ENCODE results near the gene KASH5. TPM values are rescaled to one million over a fixed set of nuclear protein-coding genes. Genes with fewer than 3 reads are reported as not detected.

The KASH5 gene
- total and polyA plus RNA-seq, 2 donors (not counting 1 experiment from before 2014, with no cell fraction given) = 0.67 to 0.74 TPM

DNA sequence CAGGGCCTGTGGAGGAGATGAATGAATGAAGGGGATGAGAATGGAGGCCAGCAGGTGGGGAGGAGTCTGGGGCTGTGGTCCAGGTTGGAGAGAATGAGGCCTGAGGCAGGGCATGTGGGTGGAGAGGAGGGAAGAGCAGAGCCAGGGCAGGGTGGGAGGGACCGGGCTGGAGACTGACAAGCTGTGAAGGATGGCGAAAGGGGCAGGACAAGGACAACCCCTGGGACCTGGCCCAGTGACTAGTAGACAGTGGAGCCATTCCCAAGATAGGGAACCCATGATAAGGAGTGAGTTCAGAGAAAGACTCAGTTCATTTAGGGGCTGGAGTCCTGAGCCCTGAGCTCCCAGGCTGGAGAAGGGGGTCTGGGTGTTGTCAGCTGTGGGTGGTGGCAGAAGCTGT lies 32.2 kb downstream of the KASH5 start:
- peaks cover 0 to 26% (median 0%) of the 10 kb centered on the region in 3 donors for H3K9me3 ChIP-seq (ENCODE audit: control extremely low read depth in 1 of 3, control insufficient read depth in 2 of 3, insufficient read depth in 1 of 3, low read length in 2 of 3)
- H3K36me3 ChIP-seq (replicated peaks in 1 of 2; ENCODE audit: control extremely low read depth in 1 of 2, control insufficient read depth in 1 of 2, extremely low read depth in 1 of 2, insufficient read depth in 2 of 2, low read length in 1 of 2) = no peaks in the 10 kb centered on the region
- intact Hi-C loops (cut with micrococcal nuclease) = no loop called here
- 100% methylated on average over 1 of the region's 2 CpGs for WGBS (ENCODE audit: insufficient coverage)
- CTCF ChIA-PET = interaction anchor here (1.5 to 2.1 kb wide), 5 partner anchors 9 to 29 kb away, joined by 3 to 8 read pairs (median 4); no protein-coding TSS in a partner anchor
- Mint-ChIP-seq H3K27me3 (peaks cover 67% of the 10 kb centered on the region), H3K4me1 (peaks cover 42% of the 10 kb centered on the region), H3K9me3 (ENCODE audit: insufficient read depth) (no peaks in the 10 kb centered on the region), H3K27ac (peak overlapping the region; percentile 61), H3K4me3 (peak overlapping the region; percentile 56)
- H2AFZ ChIP-seq (ENCODE audit: insufficient read depth, low read depth, low read length, poor library complexity, severe bottlenecking) = no peak overlapping the region
- TF ChIP-seq, protein P1, sequence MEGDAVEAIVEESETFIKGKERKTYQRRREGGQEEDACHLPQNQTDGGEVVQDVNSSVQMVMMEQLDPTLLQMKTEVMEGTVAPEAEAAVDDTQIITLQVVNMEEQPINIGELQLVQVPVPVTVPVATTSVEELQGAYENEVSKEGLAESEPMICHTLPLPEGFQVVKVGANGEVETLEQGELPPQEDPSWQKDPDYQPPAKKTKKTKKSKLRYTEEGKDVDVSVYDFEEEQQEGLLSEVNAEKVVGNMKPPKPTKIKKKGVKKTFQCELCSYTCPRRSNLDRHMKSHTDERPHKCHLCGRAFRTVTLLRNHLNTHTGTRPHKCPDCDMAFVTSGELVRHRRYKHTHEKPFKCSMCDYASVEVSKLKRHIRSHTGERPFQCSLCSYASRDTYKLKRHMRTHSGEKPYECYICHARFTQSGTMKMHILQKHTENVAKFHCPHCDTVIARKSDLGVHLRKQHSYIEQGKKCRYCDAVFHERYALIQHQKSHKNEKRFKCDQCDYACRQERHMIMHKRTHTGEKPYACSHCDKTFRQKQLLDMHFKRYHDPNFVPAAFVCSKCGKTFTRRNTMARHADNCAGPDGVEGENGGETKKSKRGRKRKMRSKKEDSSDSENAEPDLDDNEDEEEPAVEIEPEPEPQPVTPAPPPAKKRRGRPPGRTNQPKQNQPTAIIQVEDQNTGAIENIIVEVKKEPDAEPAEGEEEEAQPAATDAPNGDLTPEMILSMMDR (IDR thresholded peaks at IDR 0.05) = no peak
- TF ChIP-seq EZH2 (IDR thresholded peaks at IDR 0.05; ENCODE audit: borderline replicate concordance, insufficient read depth, low read depth, low read length, poor library complexity, severe bottlenecking) = no peak
- DNase-seq (no peak), ATAC-seq (ENCODE audit: low read depth) (no peak)
- POLR2A ChIA-PET = interaction anchor here (0.6 kb wide), 1 partner anchor 9 kb away, joined by 3 read pairs; no protein-coding TSS in a partner anchor
- no peak overlapping the region for H3K4me2 ChIP-seq (replicated peaks; ENCODE audit: low read depth, low read length, poor library complexity, severe bottlenecking)
- H3K79me2 ChIP-seq (ENCODE audit: control insufficient read depth, insufficient read depth, low read length) = no peaks in the 10 kb centered on the region
- H3K27me3 ChIP-seq (replicated peaks in 1 of 4; ENCODE audit: control extremely low read depth in 1 of 4, control insufficient read depth in 3 of 4, insufficient read depth in 4 of 4, low read length in 3 of 4) = peaks cover 0 to 88% (median 58%) of the 10 kb centered on the region in 4 experiments
- peaks cover 35 to 43% of the 10 kb centered on the region in 2 donors for H3K4me1 ChIP-seq (ENCODE audit: control insufficient read depth in 2 of 2, insufficient read depth in 2 of 2, low read length in 2 of 2)
- H3K9ac ChIP-seq (ENCODE audit: low read length) = no peak overlapping the region
- H3K27ac ChIP-seq (ENCODE audit: low read length in 2 of 2) = no peak overlapping the region
- H3K4me3 ChIP-seq (ENCODE audit: control extremely low read depth in 1 of 5, extremely low read depth in 1 of 5, insufficient read depth in 1 of 5, low read depth in 2 of 5, low read length in 4 of 5) = no peak overlapping the region
- no peaks in the 10 kb centered on the region for H4K20me1 ChIP-seq (ENCODE audit: control insufficient read depth, insufficient read depth, low read length, poor library complexity, severe bottlenecking)

Measured in B cell (primary cell).